A673 (cell line): ENCODE measurements around the gene HELZ.

Experiments used
- EZH2 ChIP-seq: fragments of 200-600 bp; sonication (generic); IDR thresholded peaks from 2 replicates; pipeline ENCODE4 v1.6.1; 2017; ENCODE audit warnings: borderline replicate concordance, low read depth, mild to moderate bottlenecking, mixed read lengths, antibody characterized with exemption, low read length; ENCODE audit not compliant: poor library complexity, severe bottlenecking
- TF ChIP-seq, protein P1 (sequence below): fragments of 300-800, 200-600 bp; sonication (generic); conservative IDR thresholded peaks from 2 replicates; pipeline ENCODE4 v1.5.1; 2017; ENCODE audit warnings: low read depth, mild to moderate bottlenecking, antibody characterized with exemption, low read length, moderate library complexity, mixed read lengths

DNA sequence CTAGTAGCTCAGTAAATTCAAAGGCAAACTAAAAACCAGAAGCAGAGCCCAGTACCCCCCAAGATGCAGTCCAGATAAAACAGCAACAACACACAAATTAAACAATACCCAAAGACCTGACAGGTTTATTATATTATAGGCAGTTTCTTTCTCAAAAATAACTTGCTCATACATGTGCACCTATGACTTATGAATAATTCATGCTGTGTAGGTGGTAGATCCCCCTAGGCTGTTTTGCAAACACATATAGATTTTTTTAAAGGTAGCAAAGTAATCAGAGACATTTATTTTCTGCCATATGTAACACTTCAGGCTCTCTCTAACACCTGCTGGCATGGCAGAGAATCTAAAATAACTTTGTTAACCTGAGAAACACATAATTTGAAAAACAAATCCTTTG, 173.4 kb downstream of the HELZ start:
- no peak for TF ChIP-seq EZH2
- TF ChIP-seq, protein P1, sequence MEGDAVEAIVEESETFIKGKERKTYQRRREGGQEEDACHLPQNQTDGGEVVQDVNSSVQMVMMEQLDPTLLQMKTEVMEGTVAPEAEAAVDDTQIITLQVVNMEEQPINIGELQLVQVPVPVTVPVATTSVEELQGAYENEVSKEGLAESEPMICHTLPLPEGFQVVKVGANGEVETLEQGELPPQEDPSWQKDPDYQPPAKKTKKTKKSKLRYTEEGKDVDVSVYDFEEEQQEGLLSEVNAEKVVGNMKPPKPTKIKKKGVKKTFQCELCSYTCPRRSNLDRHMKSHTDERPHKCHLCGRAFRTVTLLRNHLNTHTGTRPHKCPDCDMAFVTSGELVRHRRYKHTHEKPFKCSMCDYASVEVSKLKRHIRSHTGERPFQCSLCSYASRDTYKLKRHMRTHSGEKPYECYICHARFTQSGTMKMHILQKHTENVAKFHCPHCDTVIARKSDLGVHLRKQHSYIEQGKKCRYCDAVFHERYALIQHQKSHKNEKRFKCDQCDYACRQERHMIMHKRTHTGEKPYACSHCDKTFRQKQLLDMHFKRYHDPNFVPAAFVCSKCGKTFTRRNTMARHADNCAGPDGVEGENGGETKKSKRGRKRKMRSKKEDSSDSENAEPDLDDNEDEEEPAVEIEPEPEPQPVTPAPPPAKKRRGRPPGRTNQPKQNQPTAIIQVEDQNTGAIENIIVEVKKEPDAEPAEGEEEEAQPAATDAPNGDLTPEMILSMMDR = no peak
